K562 (cell line): Measurements from ENCODE around the gene CBFA2T2. TPM values are rescaled to one million over a fixed set of nuclear protein-coding genes. Genes with fewer than 3 reads are reported as not detected.

Experiments used
- ARHGAP35 ChIP-seq: fragments of 450-650 bp; IDR thresholded peaks from 2 replicates; pipeline ENCODE4 v1.6.1; 2018; ENCODE audit not compliant: partially characterized antibody
- ARID3B ChIP-seq: fragments of 250-450 bp; sonication (Bioruptor Pico); IDR thresholded peaks from 2 replicates; pipeline ENCODE4 v1.4.0; 2020; ENCODE audit warnings: borderline replicate concordance
- ATF1 ChIP-seq, 2 experiments: fragments of 450-650 bp in 1 of 2; IDR thresholded peaks; 2 replicates each; pipeline ENCODE4 v1.6.1; 2016; ENCODE audit warnings: missing compliant biosample characterization in 1 of 2, missing genetic modification characterization in 1 of 2
- FOXM1 ChIP-seq, 2 experiments: fragments of 450-650 bp in 1 of 2; sonication (generic) in 1 of 2; formaldehyde crosslinking in 1 of 2; IDR thresholded peaks; 2 replicates each; pipeline versions ENCODE4 v1.6.1 to v1.9.0; 2017 to 2022; ENCODE audit warnings: low read depth in 2 of 2, mild to moderate bottlenecking in 2 of 2, missing genetic modification reagents in 1 of 2, moderate library complexity in 1 of 2
- KLF1 ChIP-seq: fragments of 450-650 bp; IDR thresholded peaks from 2 replicates; pipeline ENCODE4 v1.6.1; 2016; ENCODE audit warnings: missing genetic modification characterization, missing compliant biosample characterization
- NCOA2 ChIP-seq, 2 experiments: fragments of 450-650 bp; IDR thresholded peaks; 2 replicates each; pipeline ENCODE4 v1.6.1; 2018; ENCODE audit warnings: mild to moderate bottlenecking in 2 of 2, moderate library complexity in 1 of 2; ENCODE audit not compliant: partially characterized antibody in 2 of 2
- PBX2 ChIP-seq, 2 experiments: IDR thresholded peaks in 1 of 2; conservative IDR thresholded peaks in 1 of 2; 2 replicates each; pipeline ENCODE4 v1.6.1; 2016; ENCODE audit warnings: low read depth in 2 of 2, mild to moderate bottlenecking in 1 of 2, missing compliant biosample characterization in 1 of 2, missing genetic modification characterization in 1 of 2, moderate library complexity in 1 of 2
- RBM15 ChIP-seq: fragments of 200-400 bp; formaldehyde crosslinking; IDR thresholded peaks from 2 replicates; pipeline ENCODE4 v1.6.1; 2018; ENCODE audit warnings: mild to moderate bottlenecking, low read length, moderate library complexity; ENCODE audit not compliant: insufficient read depth
- SRF ChIP-seq, 2 experiments: fragments of 250-450, 450-650 bp in 1 of 2; sonication (Bioruptor Pico) in 1 of 2; sonication (generic) in 1 of 2; formaldehyde crosslinking; IDR thresholded peaks; 2 replicates each; pipeline versions ENCODE4 v1.5.0 to v1.5.1; 2020 to 2022; ENCODE audit warnings: mild to moderate bottlenecking in 1 of 2, missing genetic modification reagents in 1 of 2
- TFAP4 ChIP-seq: sonication (generic); formaldehyde crosslinking; IDR thresholded peaks from 2 replicates; pipeline ENCODE4 v1.8.0; 2022; ENCODE audit warnings: missing genetic modification reagents, mild to moderate bottlenecking, moderate library complexity, borderline replicate concordance
- THAP12 ChIP-seq: fragments of 250-450 bp; sonication (Bioruptor Pico); IDR thresholded peaks from 2 replicates; pipeline ENCODE4 v1.9.0; 2021; ENCODE audit warnings: mild to moderate bottlenecking, inconsistent platforms
- ZNF124 ChIP-seq: sonication (generic); formaldehyde crosslinking; IDR thresholded peaks from 2 replicates; pipeline ENCODE4 v1.8.1; 2022; ENCODE audit warnings: missing genetic modification reagents
- polyA plus RNA-seq, 8 experiments: library from polyadenylated mRNA; depleted of rRNA in 4 of 8; stranded (reverse) in 5 of 8; unstranded in 3 of 8; fragments of >200 nt; fragmentation: Nextera tagmentation in 2 of 8; fragmentation: Illumina TruSeq in 1 of 8; extraction: Ambion mirVana in 2 of 8; extraction: Trizol in 1 of 8; gene quantifications; 2 replicates each; pipeline versions ENCODE4 v1.2.1 to v1.2.3, GENCODE V29; 2011 to 2014; ENCODE audit warnings: inconsistent platforms in 1 of 8, missing spikeins in 1 of 8
- total RNA-seq, 7 experiments: library from RNA; depleted of rRNA in 6 of 7; stranded (reverse); fragments of >200 nt in 6 of 7; fragmentation: Illumina TruSeq in 2 of 7; extraction: Trizol in 2 of 7; gene quantifications; 2 replicates each; pipeline versions ENCODE4 v1.2.1 to v1.2.3, GENCODE V29; 2011 to 2021; ENCODE audit warnings: low replicate concordance in 1 of 7

Gene CBFA2T2
- total and polyA plus RNA-seq, 9 of the 15 experiments (the other 6 are each of a cell fraction or from before 2014, with no cell fraction given), result 0.27 to 9.6 (median 5.8) TPM

GRCh38 chr20:33541797-33542196 is 51.9 kb downstream of the CBFA2T2 start (continued):
- no peak for TF ChIP-seq PBX2 (CRISPR knock-in tag; IDR thresholded peaks at IDR 0.05; ENCODE audit: low read depth)
- TF ChIP-seq PBX2 (tag; conservative IDR thresholded peaks at IDR 0.05; ENCODE audit: low read depth), result no peak
- no peak for TF ChIP-seq KLF1
- no peak for TF ChIP-seq ARHGAP35
- no peak for TF ChIP-seq ARID3B (CRISPR knock-in tag)
- TF ChIP-seq NCOA2 (IDR thresholded peaks at IDR 0.05; ENCODE audit: partially characterized antibody in 2 of 2), result no peak
- no peak for TF ChIP-seq TFAP4 (CRISPR knock-in tag)
- TF ChIP-seq SRF (CRISPR knock-in tag; IDR thresholded peaks at IDR 0.05), result no peak
- TF ChIP-seq ATF1 (CRISPR knock-in tag; IDR thresholded peaks at IDR 0.05), result no peak
- TF ChIP-seq ATF1 (tag; IDR thresholded peaks at IDR 0.05), result no peak
- TF ChIP-seq FOXM1 (IDR thresholded peaks at IDR 0.05; ENCODE audit: low read depth), result no peak
- no peak for TF ChIP-seq FOXM1 (CRISPR knock-in tag; IDR thresholded peaks at IDR 0.05; ENCODE audit: low read depth)
- no peak for TF ChIP-seq THAP12
- TF ChIP-seq RBM15, result no peak
- no peak for TF ChIP-seq ZNF124 (CRISPR knock-in tag)
